Neural cell (in vitro differentiated cells): ENCODE measurements around the gene HM13. TPM values are rescaled to one million over a fixed set of nuclear protein-coding genes. Genes with fewer than 3 reads are reported as not detected.

Source experiments
- H2AFZ ChIP-seq: fragments of 200-600, 300-800 bp; sonication (generic), shearing (Covaris generic); 2 replicates; pipeline ENCODE4 v1.6.0; 2014; ENCODE audit warnings: low read depth, mild to moderate bottlenecking, antibody characterized with exemption, low read length, moderate library complexity
- H3F3A ChIP-seq: fragments of 200-600 bp; shearing (Covaris generic); 2 replicates; pipeline ENCODE4 v1.6.1; 2016; ENCODE audit warnings: mild to moderate bottlenecking, moderate library complexity, mixed read lengths, antibody characterized with exemption, low read length; ENCODE audit not compliant: insufficient read depth, poor library complexity, severe bottlenecking
- H3K27ac ChIP-seq: fragments of 200-600, 300-800 bp; sonication (generic), shearing (Covaris generic); 2 replicates; pipeline ENCODE4 v1.5.1; 2014; ENCODE audit warnings: mild to moderate bottlenecking, low read length, moderate library complexity
- H3K27me3 ChIP-seq: fragments of 300-800, 200-600 bp; sonication (generic), shearing (Covaris generic); 2 replicates; pipeline ENCODE4 v1.6.0; 2014; ENCODE audit warnings: mild to moderate bottlenecking, low read depth, low read length, moderate library complexity; ENCODE audit not compliant: insufficient read depth
- H3K36me3 ChIP-seq: fragments of 300-800, 200-600 bp; sonication (generic), shearing (Covaris generic); 2 replicates; pipeline ENCODE4 v1.5.1; 2014; ENCODE audit warnings: mild to moderate bottlenecking, antibody characterized with exemption, low read length, moderate library complexity; ENCODE audit not compliant: insufficient read depth
- H3K4me2 ChIP-seq: fragments of 300-800, 200-600 bp; sonication (generic), shearing (Covaris generic); 2 replicates; pipeline ENCODE4 v1.6.0; 2014; ENCODE audit warnings: mild to moderate bottlenecking, low read length
- H3K4me3 ChIP-seq: fragments of 300-800, 200-600 bp; sonication (generic), shearing (Covaris generic); 2 replicates; pipeline ENCODE4 v1.5.1; 2014; ENCODE audit warnings: mild to moderate bottlenecking, low read length, moderate library complexity
- H3K79me2 ChIP-seq: fragments of 200-600 bp; shearing (Covaris generic); replicated peaks from 2 replicates; pipeline ENCODE4 v1.6.0; 2014; ENCODE audit warnings: mild to moderate bottlenecking, low read length, moderate library complexity; ENCODE audit not compliant: insufficient read depth
- H3K9ac ChIP-seq: fragments of 300-800, 200-600 bp; sonication (generic), shearing (Covaris generic); 2 replicates; pipeline ENCODE4 v1.6.1; 2016; ENCODE audit warnings: mild to moderate bottlenecking, low read length, mixed read lengths
- H3K9me2 ChIP-seq: fragments of 200-600 bp; shearing (Covaris generic); 2 replicates; pipeline ENCODE4 v1.6.1; 2016; ENCODE audit warnings: mild to moderate bottlenecking, low read length, mixed read lengths; ENCODE audit not compliant: insufficient read depth
- H3K9me3 ChIP-seq: fragments of 200-600, 300-800 bp; sonication (generic), shearing (Covaris generic); 2 replicates; pipeline ENCODE4 v1.6.1; 2016; ENCODE audit warnings: mild to moderate bottlenecking, mixed run types, low read length, moderate library complexity, mixed read lengths
- H4K20me1 ChIP-seq: fragments of 200-600 bp; shearing (Covaris generic); 2 replicates; pipeline ENCODE4 v1.6.1; 2016; ENCODE audit warnings: mild to moderate bottlenecking, mixed run types; ENCODE audit not compliant: insufficient read depth
- CTCF ChIP-seq: fragments of 450-650 bp; IDR thresholded peaks from 2 replicates; pipeline ENCODE4 v1.5.1; 2014; ENCODE audit warnings: antibody characterized with exemption, mild to moderate bottlenecking, moderate library complexity; ENCODE audit not compliant: poor library complexity, severe bottlenecking
- EP300 ChIP-seq: fragments of 450-650 bp; conservative IDR thresholded peaks from 2 replicates; pipeline ENCODE4 v1.6.1; 2014; ENCODE audit warnings: antibody characterized with exemption, mild to moderate bottlenecking, moderate library complexity; ENCODE audit not compliant: poor library complexity, severe bottlenecking
- EZH2 ChIP-seq: fragments of 200-600, 300-800 bp; shearing (Covaris generic), sonication (generic); IDR thresholded peaks from 2 replicates; pipeline ENCODE4 v1.6.1; 2014; ENCODE audit warnings: antibody characterized with exemption, low read length, borderline replicate concordance, mild to moderate bottlenecking; ENCODE audit not compliant: insufficient read depth, poor library complexity, severe bottlenecking
- MXI1 ChIP-seq: fragments of 450-650 bp; conservative IDR thresholded peaks from 2 replicates; pipeline ENCODE4 v1.6.1; 2014; ENCODE audit warnings: antibody characterized with exemption, mild to moderate bottlenecking; ENCODE audit not compliant: poor library complexity, severe bottlenecking
- POLR2AphosphoS5 ChIP-seq: IDR thresholded peaks from 2 replicates; pipeline ENCODE4 v1.6.1; 2012
- RAD21 ChIP-seq: fragments of 450-650 bp; conservative IDR thresholded peaks from 2 replicates; pipeline ENCODE4 v1.6.1; 2014; ENCODE audit warnings: antibody characterized with exemption, mild to moderate bottlenecking, moderate library complexity
- SMC3 ChIP-seq: fragments of 450-650 bp; conservative IDR thresholded peaks from 2 replicates; pipeline ENCODE4 v1.6.1; 2014; ENCODE audit warnings: antibody characterized with exemption, mild to moderate bottlenecking, moderate library complexity; ENCODE audit not compliant: poor library complexity
- TAF1 ChIP-seq: IDR thresholded peaks from 2 replicates; pipeline ENCODE4 v1.6.1; 2012; ENCODE audit warnings: low read depth
- polyA plus RNA-seq: library from polyadenylated mRNA; depleted of rRNA; stranded (reverse); fragments of >200 nt; gene quantifications from 2 replicates; pipeline ENCODE4 v1.2.3, GENCODE V29; 2014
- TF ChIP-seq, protein P1 (sequence below): IDR thresholded peaks from 2 replicates; pipeline ENCODE4 v1.6.1; 2012; ENCODE audit warnings: borderline replicate concordance

The HM13 gene
- polyA plus RNA-seq, 1 donor from 2014 or later = 95.4 TPM

DNA sequence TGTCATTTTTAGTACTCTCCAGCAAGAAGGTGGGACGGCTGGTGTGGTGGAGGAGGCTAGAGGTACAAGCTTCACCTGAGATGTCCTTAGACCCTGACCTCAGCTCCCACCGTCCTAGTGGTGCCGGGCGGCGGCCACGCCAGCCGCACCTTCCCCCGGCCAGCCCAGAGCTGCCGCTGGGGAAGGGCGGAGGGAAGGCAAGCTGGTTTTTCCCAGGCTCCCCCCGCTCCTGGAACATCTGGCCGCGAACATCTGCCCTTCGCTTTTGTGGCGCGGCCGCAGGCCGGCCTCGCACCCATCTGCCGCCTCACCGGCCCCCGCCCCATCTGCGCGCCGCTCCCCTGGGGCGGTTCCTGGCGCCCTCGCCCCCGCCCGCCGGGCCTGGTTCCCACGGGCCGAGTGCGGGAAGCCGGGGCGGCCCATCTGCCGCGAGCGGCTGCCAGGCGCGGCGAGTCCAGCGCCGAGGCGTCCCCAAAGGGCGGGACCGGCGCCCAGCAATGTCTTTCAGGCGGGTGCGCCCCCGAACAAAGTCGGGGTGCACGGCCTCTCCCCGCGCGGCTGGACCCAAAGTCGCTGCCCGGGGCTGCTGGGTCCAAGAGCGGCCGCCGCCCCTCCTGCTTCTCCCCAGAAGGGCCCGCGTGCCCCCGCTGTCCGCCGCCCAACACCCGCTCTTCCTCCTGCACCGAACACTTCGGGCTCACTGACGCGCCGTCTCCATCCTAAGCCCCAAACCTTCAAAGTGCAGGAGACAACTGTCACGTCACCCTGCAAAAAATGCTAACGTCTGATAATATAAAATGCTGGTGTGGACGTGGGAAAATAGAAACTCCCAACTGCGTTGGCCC is 73.5 kb downstream of the HM13 start:
- Histone ChIP-seq H3K4me2 (no peak overlapping the region), H2AFZ (no peak overlapping the region), H3K27me3 (peaks cover 24% of the 10 kb centered on the region), H3K4me3 (peak overlapping the region; percentile 46), H3F3A (no peaks in the 10 kb centered on the region), H3K36me3 (no peaks in the 10 kb centered on the region), H3K27ac (no peak overlapping the region), H3K9me3 (no peaks in the 10 kb centered on the region), H3K9me2 (no peaks in the 10 kb centered on the region), H4K20me1 (no peaks in the 10 kb centered on the region), H3K79me2 (no peaks in the 10 kb centered on the region), H3K9ac (no peak overlapping the region)
- TF ChIP-seq TAF1 (no peak), EP300 (no peak), RAD21 (no peak), MXI1 (no peak), EZH2 (no peak), CTCF (no peak)
- TF ChIP-seq, protein P1, sequence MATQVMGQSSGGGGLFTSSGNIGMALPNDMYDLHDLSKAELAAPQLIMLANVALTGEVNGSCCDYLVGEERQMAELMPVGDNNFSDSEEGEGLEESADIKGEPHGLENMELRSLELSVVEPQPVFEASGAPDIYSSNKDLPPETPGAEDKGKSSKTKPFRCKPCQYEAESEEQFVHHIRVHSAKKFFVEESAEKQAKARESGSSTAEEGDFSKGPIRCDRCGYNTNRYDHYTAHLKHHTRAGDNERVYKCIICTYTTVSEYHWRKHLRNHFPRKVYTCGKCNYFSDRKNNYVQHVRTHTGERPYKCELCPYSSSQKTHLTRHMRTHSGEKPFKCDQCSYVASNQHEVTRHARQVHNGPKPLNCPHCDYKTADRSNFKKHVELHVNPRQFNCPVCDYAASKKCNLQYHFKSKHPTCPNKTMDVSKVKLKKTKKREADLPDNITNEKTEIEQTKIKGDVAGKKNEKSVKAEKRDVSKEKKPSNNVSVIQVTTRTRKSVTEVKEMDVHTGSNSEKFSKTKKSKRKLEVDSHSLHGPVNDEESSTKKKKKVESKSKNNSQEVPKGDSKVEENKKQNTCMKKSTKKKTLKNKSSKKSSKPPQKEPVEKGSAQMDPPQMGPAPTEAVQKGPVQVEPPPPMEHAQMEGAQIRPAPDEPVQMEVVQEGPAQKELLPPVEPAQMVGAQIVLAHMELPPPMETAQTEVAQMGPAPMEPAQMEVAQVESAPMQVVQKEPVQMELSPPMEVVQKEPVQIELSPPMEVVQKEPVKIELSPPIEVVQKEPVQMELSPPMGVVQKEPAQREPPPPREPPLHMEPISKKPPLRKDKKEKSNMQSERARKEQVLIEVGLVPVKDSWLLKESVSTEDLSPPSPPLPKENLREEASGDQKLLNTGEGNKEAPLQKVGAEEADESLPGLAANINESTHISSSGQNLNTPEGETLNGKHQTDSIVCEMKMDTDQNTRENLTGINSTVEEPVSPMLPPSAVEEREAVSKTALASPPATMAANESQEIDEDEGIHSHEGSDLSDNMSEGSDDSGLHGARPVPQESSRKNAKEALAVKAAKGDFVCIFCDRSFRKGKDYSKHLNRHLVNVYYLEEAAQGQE = no peak

DNA sequence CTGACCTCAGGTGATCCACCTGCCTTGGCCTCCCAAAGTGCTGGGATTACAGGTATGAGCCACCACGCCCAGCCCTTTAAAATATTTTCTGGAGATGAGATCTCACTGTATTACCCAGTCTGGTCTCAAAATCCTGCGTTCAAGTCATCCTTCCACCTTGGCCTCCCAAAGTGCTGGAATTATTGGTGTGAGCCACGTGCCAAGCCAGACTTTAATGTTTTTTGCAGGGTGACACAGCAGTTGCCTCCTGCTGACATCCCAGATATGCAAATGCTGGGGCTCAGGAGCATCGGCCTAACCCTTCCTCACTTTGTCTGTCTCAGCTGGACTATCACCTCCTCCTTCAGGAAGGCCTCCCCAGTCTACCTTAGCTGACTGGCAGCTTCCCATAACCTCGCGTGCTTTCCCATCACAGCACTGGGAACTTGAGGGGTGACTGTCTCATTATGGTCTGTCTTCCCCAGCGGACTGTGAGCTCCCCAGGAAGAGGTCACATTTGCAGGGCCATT is 76.5 kb downstream of the HM13 start:
- Histone ChIP-seq H4K20me1 (no peaks in the 10 kb centered on the region), H3K9ac (no peak overlapping the region), H3F3A (no peaks in the 10 kb centered on the region), H2AFZ (no peak overlapping the region), H3K36me3 (no peaks in the 10 kb centered on the region), H3K4me3 (no peak overlapping the region), H3K4me2 (no peak overlapping the region), H3K9me3 (no peaks in the 10 kb centered on the region), H3K27ac (no peak overlapping the region), H3K9me2 (no peaks in the 10 kb centered on the region), H3K27me3 (peaks cover 24% of the 10 kb centered on the region), H3K79me2 (no peaks in the 10 kb centered on the region)
- TF ChIP-seq RAD21 = no peak
- TF ChIP-seq POLR2AphosphoS5 = no peak
- no peak for TF ChIP-seq SMC3
- TF ChIP-seq, protein P1 = no peak
